IPS-18c (cell line): ENCODE results near the gene COL4A3.
"Not testable (repeated sequence)": the region's sequence is repeated elsewhere in the genome, so short reads cannot be mapped to it uniquely, and the experiment has no call there.

Source experiments
- H3K4me3 ChIP-seq: 2 replicates; pipeline ENCODE4 v1.7.0; 2013; ENCODE audit warnings: low read depth, mild to moderate bottlenecking, low read length, moderate library complexity; ENCODE audit not compliant: insufficient read depth
- H3K9me3 ChIP-seq: one replicate; pipeline ENCODE4 v1.6.1; 2013; ENCODE audit warnings: mild to moderate bottlenecking, low read length, moderate library complexity; ENCODE audit not compliant: control insufficient read depth, insufficient read depth

COL4A3 gene

DNA sequence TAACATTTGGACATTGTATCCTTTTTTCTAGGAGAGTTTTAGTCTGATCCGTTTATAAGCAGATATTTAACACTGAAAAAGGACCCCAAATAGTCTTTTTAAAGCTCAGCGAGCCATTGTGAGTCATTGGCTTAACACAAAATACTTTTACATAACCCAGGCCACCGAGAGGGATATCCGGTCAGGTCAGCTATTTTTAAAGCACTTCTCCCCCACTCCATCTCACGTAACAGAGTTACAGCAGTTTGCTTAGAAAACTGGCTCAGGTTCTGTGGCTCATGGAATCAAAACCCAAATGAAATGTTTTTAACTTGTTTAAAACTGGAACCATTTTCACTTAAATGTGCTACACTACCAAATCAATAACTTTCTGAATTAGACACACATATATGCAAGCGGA, 23.9 kb downstream of the COL4A3 start:
- H3K9me3 ChIP-seq, result no peaks in the 10 kb centered on the region
- H3K4me3 ChIP-seq, result no peak overlapping the region

DNA sequence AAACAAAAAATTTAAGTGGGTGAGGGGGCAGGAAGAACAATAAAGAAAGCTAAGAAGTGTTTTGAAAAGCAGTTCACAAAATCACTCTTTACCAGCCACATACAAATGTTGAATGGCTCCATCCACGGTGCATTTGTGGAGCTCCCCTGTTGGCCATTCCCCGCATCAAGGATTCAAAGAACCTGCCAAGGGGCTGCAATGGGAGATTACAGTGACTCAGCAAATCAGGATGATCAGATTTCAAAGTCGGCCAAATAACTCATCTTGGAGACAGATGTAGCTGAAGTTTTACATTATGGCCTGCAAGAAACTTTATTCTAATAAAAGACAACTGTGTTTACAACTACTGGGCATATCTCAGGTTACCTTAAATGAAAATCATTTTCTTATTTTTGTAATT, 26.9 kb downstream of the COL4A3 start:
- no peak overlapping the region for H3K4me3 ChIP-seq

DNA sequence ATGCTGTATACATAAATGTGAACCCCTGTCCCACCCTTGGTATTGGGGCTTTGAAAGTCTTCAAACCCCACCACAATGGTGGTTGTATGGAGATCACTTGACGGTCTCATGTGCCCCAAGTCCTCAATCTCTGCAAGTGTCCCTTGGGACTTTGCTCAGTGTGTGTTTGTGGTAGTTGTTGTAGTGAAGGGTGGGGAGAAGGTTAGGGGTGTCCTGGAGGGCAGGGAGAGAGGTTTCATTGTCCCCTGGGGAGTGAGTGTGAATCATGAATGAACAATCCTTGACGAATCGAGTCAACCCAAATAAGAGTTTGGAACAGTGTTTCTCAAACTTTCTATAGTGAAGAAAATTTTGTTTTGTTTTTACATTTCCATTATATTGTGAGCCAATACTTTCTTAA, 28.1 kb downstream of the COL4A3 start:
- Histone ChIP-seq H3K4me3 (no peak overlapping the region), H3K9me3 (no peaks in the 10 kb centered on the region)

More for the DNA sequence above, 26.9 kb downstream of the COL4A3 start:
- no peaks in the 10 kb centered on the region for H3K9me3 ChIP-seq

DNA sequence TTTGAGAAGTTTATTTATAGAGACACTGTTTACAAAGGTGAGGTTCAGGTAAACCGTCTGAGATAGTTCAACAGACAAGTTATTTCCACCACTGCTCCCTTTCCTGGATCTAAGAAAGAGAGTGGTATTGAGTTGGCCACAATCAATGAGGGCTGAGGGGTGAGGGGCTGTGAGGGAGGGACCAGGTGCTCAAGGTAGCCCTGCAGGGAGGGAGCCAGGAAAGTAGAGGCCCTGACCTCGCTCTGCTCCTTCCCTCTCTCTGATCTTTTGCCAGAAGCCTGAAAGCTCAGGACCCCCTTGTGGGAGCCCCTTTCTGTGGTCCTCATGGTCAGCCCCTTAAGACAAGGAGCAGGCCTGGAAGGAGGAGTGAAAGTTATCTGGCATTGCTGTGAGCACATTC, 29.8 kb downstream of the COL4A3 start:
- Histone ChIP-seq H3K9me3 (no peaks in the 10 kb centered on the region), H3K4me3 (no peak overlapping the region)

DNA sequence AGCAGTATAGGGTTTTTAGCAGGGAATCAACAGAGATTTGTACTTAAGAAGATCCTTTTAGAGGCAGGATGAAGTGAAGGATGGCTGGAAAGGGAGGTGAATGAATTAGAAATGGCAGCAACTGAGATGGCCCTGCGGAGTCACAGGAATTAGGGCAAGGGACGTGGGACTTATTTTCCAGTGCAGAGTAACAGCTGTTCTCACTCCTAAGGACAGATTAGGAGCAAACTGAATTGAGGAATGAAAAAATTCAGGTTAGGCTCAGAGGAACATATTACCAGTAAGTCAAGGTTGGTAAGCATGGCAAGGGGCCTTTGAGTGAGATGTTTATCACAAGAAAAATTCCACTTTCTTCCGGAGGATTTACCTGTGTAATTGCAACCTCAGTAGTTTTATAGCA, 34.4 kb downstream of the COL4A3 start:
- Histone ChIP-seq H3K4me3 (no peak overlapping the region), H3K9me3 (no peaks in the 10 kb centered on the region)

DNA sequence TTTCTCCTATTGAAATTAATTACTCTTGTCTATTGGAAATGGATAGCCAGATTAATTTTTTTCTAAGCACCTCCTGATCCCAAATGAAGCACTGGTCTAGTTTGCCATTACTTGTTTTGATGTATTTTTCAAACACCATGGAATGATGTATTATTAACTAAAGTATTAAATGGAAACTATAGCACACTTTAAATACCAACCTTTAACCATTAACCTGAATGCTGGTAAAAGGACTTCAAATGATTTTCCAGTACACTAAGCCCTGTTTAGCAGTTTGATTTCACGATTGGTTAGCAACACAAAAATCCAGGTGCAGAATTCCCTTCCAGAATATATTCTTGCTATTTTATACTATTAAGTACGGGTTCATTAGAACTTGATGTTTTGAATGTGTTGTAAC, 37.3 kb downstream of the COL4A3 start:
- Histone ChIP-seq H3K4me3 (no peak overlapping the region), H3K9me3 (no peaks in the 10 kb centered on the region)

DNA sequence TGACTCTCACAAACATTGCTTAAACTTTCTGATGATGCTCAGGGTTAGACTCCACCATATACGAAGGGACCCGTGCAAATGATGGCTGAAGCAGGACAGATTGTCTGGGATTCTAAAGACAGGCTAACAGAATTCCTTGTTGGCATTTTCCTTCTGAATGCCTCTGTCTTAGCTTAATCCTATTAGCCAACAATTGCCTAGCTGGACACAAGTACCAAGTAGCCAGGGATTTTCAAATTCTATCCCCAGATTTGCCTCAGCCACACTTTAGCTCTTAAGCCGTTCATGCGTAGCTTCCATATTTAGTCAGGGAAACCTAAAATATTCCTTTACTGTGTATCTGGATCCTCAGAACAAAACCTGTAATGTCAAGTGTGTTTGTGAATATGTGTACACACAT, 40.0 kb downstream of the COL4A3 start:
- H3K4me3 ChIP-seq, result no peak overlapping the region
- peaks cover 1% of the 10 kb centered on the region for H3K9me3 ChIP-seq

DNA sequence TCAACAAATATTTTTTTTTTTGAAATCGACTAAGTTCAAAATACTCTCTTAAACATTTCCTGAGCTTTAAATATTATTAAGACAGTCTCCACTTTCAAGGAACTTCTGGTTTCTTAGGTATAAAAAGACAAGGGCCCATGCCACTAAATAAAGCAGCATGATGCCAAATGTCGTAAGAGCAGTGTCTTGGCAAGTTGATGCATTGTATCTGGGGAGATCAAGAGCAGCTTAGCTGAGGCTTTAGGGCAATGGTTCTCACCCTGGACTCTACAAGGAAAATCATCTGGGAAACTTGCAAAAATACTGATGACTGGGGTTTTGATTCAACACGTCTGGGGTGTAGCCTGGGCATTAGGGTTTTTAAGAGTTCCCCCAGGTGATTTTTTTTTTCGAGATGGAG, 41.3 kb downstream of the COL4A3 start:
- Histone ChIP-seq H3K9me3 (peaks cover 2% of the 10 kb centered on the region), H3K4me3 (no peak overlapping the region)

DNA sequence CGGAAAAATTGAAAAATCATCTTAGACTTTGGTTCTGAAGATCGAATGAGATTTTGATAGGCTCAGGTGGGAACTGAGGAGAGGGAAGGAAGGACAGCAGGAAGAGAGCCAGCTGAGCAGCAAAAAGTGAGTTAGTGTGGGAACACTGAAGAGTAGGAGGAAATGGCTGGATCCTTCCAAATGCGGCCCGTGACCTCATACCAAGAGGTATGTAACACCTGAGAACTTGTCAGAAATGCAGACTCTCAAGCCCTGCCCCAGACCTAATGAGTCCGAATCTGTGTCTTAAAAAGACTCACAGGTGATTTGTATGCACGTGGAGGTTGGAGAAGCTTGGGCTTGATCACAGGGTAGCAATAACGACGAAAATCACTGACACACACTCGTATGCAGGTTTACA, 42.0 kb downstream of the COL4A3 start:
- Histone ChIP-seq H3K9me3 (peaks cover 2% of the 10 kb centered on the region), H3K4me3 (no peak overlapping the region)

DNA sequence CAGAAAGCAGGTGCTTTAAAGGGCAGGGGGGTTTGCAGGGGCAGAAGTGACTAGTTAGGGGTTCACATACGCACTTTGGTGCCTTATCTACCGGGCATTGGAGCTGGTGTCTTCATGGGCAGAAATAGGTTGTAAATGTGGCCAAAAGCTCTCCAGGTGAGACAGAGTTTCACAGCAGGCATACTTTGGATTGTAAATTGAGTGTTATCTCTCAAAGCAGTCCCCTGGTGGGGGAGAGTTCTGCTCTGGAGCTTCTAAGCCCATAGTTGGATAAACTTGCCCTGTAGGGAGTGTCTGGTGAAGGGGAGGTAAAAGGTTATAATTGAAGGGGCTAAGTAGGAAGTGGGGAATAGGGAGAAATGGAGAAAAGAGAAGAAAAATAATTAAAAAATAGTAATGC, 43.1 kb downstream of the COL4A3 start:
- peaks cover 2% of the 10 kb centered on the region for H3K9me3 ChIP-seq
- no peak overlapping the region for H3K4me3 ChIP-seq

DNA sequence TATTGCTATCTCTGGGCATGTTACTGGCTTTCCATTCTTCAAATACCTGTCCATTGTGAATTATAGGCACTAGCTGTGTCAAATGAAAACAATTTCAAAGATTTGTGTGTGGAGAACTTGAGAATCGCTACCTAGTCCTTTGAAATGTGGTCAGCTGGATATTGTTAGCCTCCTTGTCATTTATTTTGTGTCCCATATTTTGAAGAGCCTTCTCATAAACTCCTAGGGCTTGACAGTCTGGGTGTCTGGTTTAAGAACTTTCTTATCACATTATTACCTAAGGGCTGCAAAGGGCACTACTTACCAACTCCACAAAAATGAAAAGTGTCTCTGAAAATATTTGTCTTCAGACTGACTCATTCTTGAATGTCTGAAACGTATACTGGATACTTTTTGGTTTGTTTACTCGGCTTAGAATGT, 50.2 kb downstream of the COL4A3 start:
- Histone ChIP-seq H3K9me3 (no peaks in the 10 kb centered on the region), H3K4me3 (no peak overlapping the region)

DNA sequence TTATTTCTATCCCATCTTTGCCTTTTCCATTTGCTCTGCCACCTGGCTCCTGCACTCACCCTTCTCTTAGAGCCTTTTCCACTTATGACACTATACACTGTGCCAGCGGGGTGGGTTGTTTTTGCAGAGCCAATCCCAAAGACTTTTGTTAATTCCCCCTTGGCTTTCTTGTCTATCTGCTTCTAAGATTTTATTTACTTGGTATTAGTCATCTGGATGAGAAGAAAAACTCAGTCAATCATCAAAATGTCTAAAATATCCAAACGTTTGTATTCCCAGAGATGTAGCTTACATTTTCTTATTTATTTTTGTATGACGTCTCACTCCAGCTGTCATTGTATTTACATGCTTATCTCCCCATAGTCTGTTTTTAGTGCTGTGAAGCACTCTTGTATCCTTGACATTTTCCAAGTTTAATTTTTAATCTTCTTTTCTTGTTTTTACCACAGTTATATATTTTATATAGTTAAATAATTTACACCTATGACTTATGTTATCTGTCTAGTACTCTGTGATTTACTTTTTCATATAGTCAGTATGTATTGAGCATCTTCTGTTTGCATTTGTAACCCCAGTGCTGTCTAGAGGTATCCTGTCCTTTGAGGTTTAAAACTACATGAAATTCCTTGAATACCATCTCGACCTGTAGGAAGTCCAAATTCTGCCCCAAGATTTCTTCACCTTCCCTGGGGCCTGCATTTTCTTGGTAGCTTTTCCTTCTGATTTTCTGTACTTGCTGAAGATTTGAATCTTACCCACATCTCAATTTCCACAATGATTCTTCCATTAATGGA, 55.1 kb downstream of the COL4A3 start:
- no peak overlapping the region for H3K4me3 ChIP-seq

DNA sequence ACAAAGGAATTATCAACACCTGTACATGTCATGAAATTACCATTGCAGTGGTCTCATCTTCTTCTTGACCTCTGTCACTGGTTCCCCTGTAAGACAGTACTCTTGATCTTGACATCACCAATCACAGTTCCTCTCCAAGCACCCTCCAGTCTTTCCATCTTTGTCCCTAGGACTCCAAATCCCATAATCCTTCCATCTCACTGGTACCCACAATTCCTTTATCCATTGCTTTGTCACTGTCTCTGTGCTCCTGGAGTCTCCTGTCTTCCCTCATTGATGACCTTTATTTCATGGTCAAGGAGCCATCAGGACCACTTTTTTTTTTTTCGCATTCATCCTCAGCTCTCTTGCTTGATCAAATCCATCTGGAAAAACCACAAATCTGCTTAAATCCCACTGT, 56.7 kb downstream of the COL4A3 start:
- no peak overlapping the region for H3K4me3 ChIP-seq
- H3K9me3 ChIP-seq, result no peaks in the 10 kb centered on the region

More for the DNA sequence above, 55.1 kb downstream of the COL4A3 start:
- no peaks in the 10 kb centered on the region for H3K9me3 ChIP-seq

DNA sequence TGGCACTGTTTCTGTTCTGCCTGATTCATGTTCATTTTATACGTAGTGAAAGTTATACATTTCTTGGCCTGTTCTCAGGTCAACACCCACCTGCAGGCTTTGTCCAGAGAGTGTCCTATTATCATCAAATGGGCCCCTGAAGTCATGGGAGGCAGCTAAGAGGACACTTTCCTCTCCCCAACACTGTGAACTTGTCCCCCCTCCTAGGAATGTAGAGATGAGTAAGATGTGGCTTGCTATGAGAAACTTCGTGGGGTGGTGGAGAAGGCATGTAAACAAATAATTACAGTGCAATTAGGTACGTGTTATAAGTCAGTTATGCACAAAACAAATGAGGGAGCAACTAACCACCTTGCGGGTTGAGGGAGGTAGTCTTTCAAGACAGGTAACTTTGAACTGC, 57.9 kb downstream of the COL4A3 start:
- no peak overlapping the region for H3K4me3 ChIP-seq
- H3K9me3 ChIP-seq, result no peaks in the 10 kb centered on the region

DNA sequence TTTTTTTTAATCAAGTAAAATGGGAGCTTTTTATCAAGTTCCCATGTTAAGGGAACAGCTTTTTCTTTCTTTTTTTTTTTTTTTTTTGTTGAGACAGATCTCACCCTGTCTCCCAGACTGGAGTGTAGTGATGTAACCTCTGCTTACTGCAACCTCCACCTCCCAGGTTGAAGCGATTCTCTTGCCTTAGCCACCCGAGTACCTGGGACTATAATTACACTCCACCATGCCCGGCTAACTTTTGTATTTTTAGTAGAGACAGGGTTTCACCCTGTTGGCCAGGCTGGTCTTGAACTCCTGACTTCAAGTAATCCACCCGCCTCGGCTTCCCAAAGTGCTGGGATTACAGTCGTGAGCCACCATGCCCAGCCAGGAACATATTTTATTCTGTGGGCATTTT, 61.2 kb downstream of the COL4A3 start:
- H3K4me3 ChIP-seq, H3K9me3 ChIP-seq: not testable (repeated sequence)

DNA sequence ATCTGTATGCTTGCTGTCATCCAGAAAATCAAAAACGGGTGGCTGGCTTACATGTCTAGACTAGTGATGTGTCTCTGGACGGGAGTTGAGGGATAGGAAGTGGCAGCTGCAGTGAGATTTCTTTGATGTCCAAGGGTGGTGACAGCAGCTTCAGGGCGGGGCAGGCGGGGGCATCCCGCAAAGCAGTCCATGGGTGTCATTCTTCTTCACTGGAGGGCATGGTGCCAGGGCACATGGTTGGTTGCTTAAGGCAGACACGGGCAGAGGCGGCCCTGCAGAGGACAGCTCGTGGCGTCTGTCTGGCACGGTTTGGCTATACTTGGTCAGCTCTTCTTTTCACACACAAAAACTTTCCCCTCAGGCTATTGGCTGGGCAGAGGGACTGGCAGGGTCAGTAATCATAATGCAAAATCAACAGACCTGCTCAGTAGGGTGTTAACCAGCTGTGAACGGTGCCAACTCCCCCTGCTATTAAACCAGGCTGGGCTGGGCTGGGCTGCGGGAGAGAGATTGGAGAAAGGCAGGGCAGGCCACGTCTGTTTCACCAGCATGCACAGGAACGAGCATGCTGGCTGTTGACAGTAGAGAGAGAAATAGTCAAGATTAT, 63.7 kb downstream of the COL4A3 start:
- Histone ChIP-seq H3K4me3 (no peak overlapping the region), H3K9me3 (no peaks in the 10 kb centered on the region)

DNA sequence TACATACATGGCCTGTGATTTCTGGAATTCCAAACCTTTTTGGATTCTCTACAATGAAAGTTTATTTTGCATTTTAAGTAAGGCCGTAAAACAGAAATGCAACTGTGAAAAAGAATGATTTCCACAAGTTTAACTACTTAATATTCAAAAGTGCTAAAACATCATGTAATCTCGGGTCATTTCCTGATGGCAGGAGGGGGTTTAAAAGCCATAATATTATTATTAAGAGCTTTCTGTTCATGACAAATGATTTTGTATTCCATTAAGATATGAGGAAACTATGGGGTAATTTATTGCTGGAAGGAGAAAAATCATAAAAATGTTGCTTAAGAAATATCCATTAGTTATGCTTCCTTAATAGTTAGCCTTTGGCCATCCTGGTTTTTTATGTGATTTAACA, 65.7 kb downstream of the COL4A3 start:
- Histone ChIP-seq H3K4me3 (no peak overlapping the region), H3K9me3 (no peaks in the 10 kb centered on the region)

DNA sequence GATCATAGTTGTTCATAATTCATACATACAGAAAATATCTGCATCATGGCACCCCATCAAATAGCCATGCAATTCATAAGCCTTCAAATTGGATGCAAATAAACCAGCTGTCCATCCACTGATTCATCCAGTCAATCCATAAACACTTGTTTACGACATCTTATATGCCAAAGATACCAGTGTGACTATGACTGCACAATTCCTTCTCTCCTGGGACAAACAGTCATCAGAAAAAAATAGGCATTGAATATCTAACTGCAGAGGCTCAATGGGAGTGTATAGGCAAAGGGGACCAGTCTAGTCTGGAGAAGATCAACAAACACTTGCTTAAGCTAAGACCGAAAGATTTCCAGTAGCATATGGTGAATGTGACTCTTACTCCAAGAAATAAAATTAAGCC, 70.0 kb downstream of the COL4A3 start:
- Histone ChIP-seq H3K4me3 (no peak overlapping the region), H3K9me3 (no peaks in the 10 kb centered on the region)

DNA sequence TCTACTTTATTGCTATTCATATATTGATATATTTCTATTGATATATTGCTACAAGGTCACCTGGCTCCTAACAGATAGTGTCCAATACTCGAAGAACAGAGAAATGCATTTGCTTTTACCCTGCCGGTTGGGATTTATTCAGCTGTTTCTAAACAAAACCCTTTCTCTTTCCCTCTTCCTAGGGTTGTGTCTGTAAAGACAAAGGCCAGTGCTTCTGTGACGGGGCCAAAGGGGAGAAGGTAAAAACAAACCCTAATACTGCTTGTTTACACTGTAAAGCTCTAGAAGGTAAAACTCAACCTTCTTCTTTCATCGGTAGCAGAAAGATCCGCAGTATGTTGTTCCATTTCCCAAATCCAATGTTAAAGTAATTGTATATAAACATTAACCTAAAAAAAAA, 73.4 kb downstream of the COL4A3 start:
- no peak overlapping the region for H3K4me3 ChIP-seq
- no peaks in the 10 kb centered on the region for H3K9me3 ChIP-seq
